CD4-positive, CD25-positive, alpha-beta regulatory T cell (primary cell): ENCODE results near the gene DNAH14. TPM values are rescaled to one million over a fixed set of nuclear protein-coding genes. Genes with fewer than 3 reads are reported as not detected.
"Not testable (repeated sequence)": the region's sequence is repeated elsewhere in the genome, so short reads cannot be mapped to it uniquely, and the experiment has no call there.

Experiments
- ATAC-seq, 2 donors: fragments of 150-1000 bp; cut with Tn5 transposase; one replicate each; pipeline ENCODE4 v1.10.0; 2021; ENCODE audit warnings: low read depth in 2 of 2, moderate number of reproducible peaks in 2 of 2, moderate library complexity in 1 of 2
- DNase-seq, 3 donors: peaks; one replicate each; pipeline versions ENCODE4 v3.0.0 to v3.0.0-alpha.2; 2012 to 2022; ENCODE audit warnings: mixed read lengths in 1 of 3
- H3K27ac ChIP-seq: one replicate; pipeline ENCODE4 v1.7.0; 2013; ENCODE audit warnings: mild to moderate bottlenecking, low read length; ENCODE audit not compliant: insufficient read depth, poor library complexity, severe bottlenecking
- H3K27me3 ChIP-seq: one replicate; pipeline ENCODE4 v1.7.0; 2013; ENCODE audit warnings: low read length; ENCODE audit not compliant: control insufficient read depth, insufficient read depth
- H3K36me3 ChIP-seq: one replicate; pipeline ENCODE4 v1.7.0; 2013; ENCODE audit warnings: mild to moderate bottlenecking, low read length, moderate library complexity; ENCODE audit not compliant: control insufficient read depth, insufficient read depth
- H3K4me1 ChIP-seq: 2 replicates; pipeline ENCODE4 v1.7.0; 2013; ENCODE audit warnings: mild to moderate bottlenecking, low read length; ENCODE audit not compliant: insufficient read depth, control insufficient read depth, poor library complexity, severe bottlenecking
- H3K4me3 ChIP-seq: one replicate; pipeline ENCODE4 v1.7.0; 2013; ENCODE audit warnings: low read depth, mild to moderate bottlenecking, low read length, moderate library complexity
- H3K9me3 ChIP-seq, 2 experiments: 1 replicate in 1 of 2; 2 replicates in 1 of 2; pipeline ENCODE4 v1.7.0; 2013; ENCODE audit warnings: low read length in 2 of 2, mild to moderate bottlenecking in 1 of 2, moderate library complexity in 1 of 2; ENCODE audit not compliant: control insufficient read depth in 2 of 2
- H3K27ac Mint-ChIP-seq, 3 donors: one replicate each; pipeline ENCODE4 v1.8.0; 2020 to 2022; ENCODE audit warnings: mild to moderate bottlenecking in 3 of 3, mixed read lengths in 3 of 3, moderate library complexity in 2 of 3
- H3K27me3 Mint-ChIP-seq: one replicate; pipeline ENCODE4 v1.8.0; 2022; ENCODE audit warnings: mild to moderate bottlenecking, mixed read lengths
- H3K36me3 Mint-ChIP-seq: one replicate; pipeline ENCODE4 v1.8.0; 2020; ENCODE audit warnings: mixed read lengths
- H3K4me1 Mint-ChIP-seq, 4 donors: one replicate each; pipeline ENCODE4 v1.8.0; 2020 to 2022; ENCODE audit warnings: mixed read lengths in 4 of 4, mild to moderate bottlenecking in 1 of 4
- H3K4me3 Mint-ChIP-seq, 4 donors: one replicate each; pipeline ENCODE4 v1.8.0; 2020 to 2022; ENCODE audit warnings: mild to moderate bottlenecking in 4 of 4, mixed read lengths in 4 of 4, moderate library complexity in 3 of 4
- H3K9me3 Mint-ChIP-seq, 7 donors: one replicate each; pipeline ENCODE4 v1.8.0; 2020 to 2022; ENCODE audit warnings: mixed read lengths in 7 of 7, mild to moderate bottlenecking in 3 of 7, moderate library complexity in 2 of 7
- polyA plus RNA-seq, 4 donors: library from polyadenylated mRNA; unstranded; fragments of 300-500 nt; fragmentation: Illumina TruSeq; gene quantifications; one replicate each; pipeline ENCODE4 v1.2.3, GENCODE V29; 2021
- total RNA-seq: library from RNA; stranded (reverse); gene quantifications from one replicate; pipeline ENCODE4 v1.2.3, GENCODE V29; 2022

DNAH14 gene
- total and polyA plus RNA-seq, 5 donors from 2014 or later = 0.02 to 0.13 TPM; not detected in 3

DNA sequence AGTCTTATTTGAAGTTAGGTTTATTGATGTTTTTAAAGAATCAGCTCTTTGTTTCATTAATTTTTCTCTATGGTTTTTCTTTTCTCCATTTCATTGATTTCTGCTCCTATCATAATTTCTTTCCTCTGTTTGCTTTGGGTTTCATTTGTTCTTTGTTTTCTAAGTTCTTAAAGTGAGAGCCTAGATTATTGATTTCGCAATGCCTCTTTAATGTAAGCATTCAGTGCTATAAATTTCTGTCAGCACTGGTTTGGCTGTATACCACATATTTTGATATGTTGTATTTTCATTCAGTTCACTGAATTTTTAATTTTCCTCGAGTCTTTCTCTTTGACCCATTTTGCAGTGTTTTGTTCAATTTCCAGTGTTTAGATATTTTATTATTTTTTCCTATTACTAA lies 68.7 kb downstream of the DNAH14 start:
- H3K4me1 Mint-ChIP-seq = no peaks in the 10 kb centered on the region
- H3K36me3 ChIP-seq = no peaks in the 10 kb centered on the region
- H3K4me3 Mint-ChIP-seq = no peak overlapping the region
- DNase-seq = no peak
- no peak for ATAC-seq
- peaks cover 3 to 7% of the 10 kb centered on the region in 2 experiments for H3K9me3 ChIP-seq
- peaks cover 0 to 17% (median 3%) of the 10 kb centered on the region in 7 donors for H3K9me3 Mint-ChIP-seq
- H3K4me1 ChIP-seq = no peaks in the 10 kb centered on the region
- no peaks in the 10 kb centered on the region for H3K27me3 Mint-ChIP-seq
- H3K36me3 Mint-ChIP-seq = no peaks in the 10 kb centered on the region
- no peak overlapping the region for H3K27ac ChIP-seq
- H3K27me3 ChIP-seq = no peaks in the 10 kb centered on the region
- no peak overlapping the region for H3K4me3 ChIP-seq
- no peak overlapping the region for H3K27ac Mint-ChIP-seq

DNA sequence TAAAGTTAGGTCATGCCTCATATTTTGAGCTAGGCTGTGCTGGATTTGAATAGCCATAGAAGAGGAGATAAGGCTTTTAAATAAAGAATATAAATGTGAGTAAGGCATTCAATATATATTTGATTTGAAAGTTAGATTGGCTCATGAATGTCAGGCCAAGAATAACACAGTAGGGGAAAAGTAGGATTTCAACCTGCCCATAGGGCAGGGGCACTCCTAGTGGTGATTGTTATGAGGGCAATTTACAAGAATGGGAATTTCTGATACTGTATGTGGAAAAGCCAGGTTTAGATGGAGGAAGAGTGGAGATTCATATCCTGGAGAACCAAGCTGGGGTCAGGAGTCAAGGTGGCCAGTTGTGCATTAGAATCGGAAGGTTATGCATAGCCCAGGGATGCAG lies 74.9 kb downstream of the DNAH14 start:
- DNase-seq = no peak
- H3K36me3 ChIP-seq = no peaks in the 10 kb centered on the region
- no peaks in the 10 kb centered on the region for H3K4me1 ChIP-seq
- no peak overlapping the region for H3K4me3 Mint-ChIP-seq
- H3K27ac ChIP-seq = no peak overlapping the region
- peaks cover 0 to 16% (median 4%) of the 10 kb centered on the region in 7 donors for H3K9me3 Mint-ChIP-seq
- no peaks in the 10 kb centered on the region for H3K4me1 Mint-ChIP-seq
- H3K36me3 Mint-ChIP-seq = no peaks in the 10 kb centered on the region
- no peak for ATAC-seq
- H3K27ac Mint-ChIP-seq = no peak overlapping the region
- peaks cover 6% of the 10 kb centered on the region for H3K27me3 Mint-ChIP-seq
- H3K27me3 ChIP-seq = no peaks in the 10 kb centered on the region
- no peaks in the 10 kb centered on the region for H3K9me3 ChIP-seq
- no peak overlapping the region for H3K4me3 ChIP-seq

DNA sequence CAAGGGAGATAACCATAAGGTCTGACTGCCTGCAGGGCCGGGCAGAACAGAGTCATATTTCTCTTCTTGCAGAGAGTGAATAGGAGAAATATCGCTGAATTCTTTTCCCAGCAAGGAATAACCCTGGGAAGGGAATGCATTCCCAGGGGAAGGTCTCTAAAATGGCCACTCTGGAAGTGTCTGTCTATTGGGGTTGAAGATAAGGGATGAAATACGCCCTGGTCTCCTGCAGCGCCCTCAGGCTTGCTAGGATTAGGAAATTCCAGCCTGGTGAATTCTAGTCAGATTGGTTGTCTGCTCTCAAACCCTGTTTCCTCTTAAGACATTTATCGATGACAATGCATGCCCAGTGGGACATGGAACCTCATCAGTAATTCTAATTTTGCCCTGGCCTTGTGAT lies 76.9 kb downstream of the DNAH14 start:
- not testable (repeated sequence) for DNase-seq, H3K4me3 Mint-ChIP-seq, H3K4me1 Mint-ChIP-seq, H3K4me1 ChIP-seq, H3K27ac ChIP-seq, H3K27me3 ChIP-seq, H3K9me3 ChIP-seq, H3K27me3 Mint-ChIP-seq, H3K4me3 ChIP-seq, ATAC-seq, H3K36me3 ChIP-seq, H3K36me3 Mint-ChIP-seq, H3K27ac Mint-ChIP-seq
- peaks cover 4 to 19% (median 6%) of the 10 kb centered on the region in 7 donors for H3K9me3 Mint-ChIP-seq

DNA sequence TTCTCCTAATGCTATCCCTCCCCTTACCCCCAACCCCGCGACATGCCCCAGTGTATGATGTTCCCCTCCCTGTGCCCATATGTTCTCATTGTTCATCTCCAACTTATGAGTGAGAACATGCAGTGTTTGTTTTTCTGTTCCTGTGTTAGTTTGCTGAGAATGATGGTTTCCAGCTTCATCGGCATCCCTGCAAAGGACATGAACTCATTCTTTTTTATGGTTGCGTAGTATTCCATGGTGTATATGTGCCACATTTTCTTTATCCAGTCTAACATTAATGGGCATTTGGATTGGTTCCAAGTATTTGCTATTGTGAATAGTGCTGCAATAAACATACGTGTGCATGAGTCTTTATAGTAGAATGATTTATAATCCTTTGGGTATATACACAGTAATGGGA lies 78.6 kb downstream of the DNAH14 start:
- H3K4me3 Mint-ChIP-seq, H3K36me3 Mint-ChIP-seq, H3K27ac ChIP-seq, H3K27ac Mint-ChIP-seq, H3K4me1 Mint-ChIP-seq, H3K27me3 ChIP-seq, H3K4me1 ChIP-seq, ATAC-seq, H3K27me3 Mint-ChIP-seq, H3K9me3 ChIP-seq, H3K4me3 ChIP-seq, H3K36me3 ChIP-seq, DNase-seq: not testable (repeated sequence)
- peaks cover 0 to 19% (median 7%) of the 10 kb centered on the region in 7 donors for H3K9me3 Mint-ChIP-seq

DNA sequence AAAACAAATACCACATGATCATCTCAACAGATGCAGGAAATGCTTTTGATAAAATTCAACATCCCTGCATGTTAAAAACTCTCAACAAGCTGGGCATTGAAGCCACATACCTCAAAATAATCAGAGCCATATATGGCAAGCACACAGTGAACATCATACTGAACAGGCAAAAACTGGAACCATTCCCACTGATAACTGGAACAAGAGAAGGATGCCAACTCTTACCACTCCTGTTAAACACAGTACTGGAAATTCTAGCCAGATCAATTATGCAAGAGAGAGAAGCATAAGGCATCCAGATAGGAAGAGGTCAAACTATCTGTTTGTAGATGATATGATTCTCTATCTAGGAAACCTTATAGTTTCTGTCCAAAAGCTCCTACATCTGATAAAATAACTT lies 91.6 kb downstream of the DNAH14 start:
- H3K36me3 Mint-ChIP-seq = no peaks in the 10 kb centered on the region
- H3K9me3 ChIP-seq = no peaks in the 10 kb centered on the region
- no peaks in the 10 kb centered on the region for H3K36me3 ChIP-seq
- H3K4me1 Mint-ChIP-seq = no peaks in the 10 kb centered on the region
- H3K4me3 Mint-ChIP-seq = no peak overlapping the region
- no peaks in the 10 kb centered on the region for H3K27me3 Mint-ChIP-seq
- no peaks in the 10 kb centered on the region for H3K4me1 ChIP-seq
- H3K27ac ChIP-seq = no peak overlapping the region
- no peak for DNase-seq
- no peak overlapping the region for H3K27ac Mint-ChIP-seq
- H3K9me3 Mint-ChIP-seq = peaks cover 2 to 33% (median 4%) of the 10 kb centered on the region in 7 donors
- ATAC-seq = no peak
- H3K4me3 ChIP-seq = no peak overlapping the region
- no peaks in the 10 kb centered on the region for H3K27me3 ChIP-seq

DNA sequence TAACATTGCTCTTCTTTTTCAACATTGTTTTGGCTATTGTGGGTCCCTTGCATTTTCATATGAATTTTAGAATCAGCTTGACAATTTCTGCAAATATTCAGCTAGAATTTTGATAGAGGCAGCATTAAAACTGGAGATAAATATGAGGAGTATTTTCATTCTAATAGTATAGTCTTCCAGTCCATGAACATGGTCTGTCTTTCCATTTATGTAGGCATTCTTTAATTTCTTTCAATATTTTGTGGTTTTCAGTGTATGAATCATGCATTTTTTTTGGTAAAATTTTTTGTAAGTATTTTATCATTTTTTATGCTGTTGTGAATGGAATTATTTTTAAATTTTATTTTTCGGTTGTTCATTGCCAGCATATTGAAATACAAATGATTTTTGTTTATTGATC lies 97.2 kb downstream of the DNAH14 start:
- no peaks in the 10 kb centered on the region for H3K36me3 ChIP-seq
- Mint-ChIP-seq H3K9me3 (peaks cover 0 to 13% (median 0%) of the 10 kb centered on the region in 7 donors), H3K4me3 (no peak overlapping the region), H3K36me3 (no peaks in the 10 kb centered on the region), H3K27me3 (no peaks in the 10 kb centered on the region), H3K4me1 (no peaks in the 10 kb centered on the region), H3K27ac (no peak overlapping the region)
- H3K27me3 ChIP-seq = no peaks in the 10 kb centered on the region
- no peak overlapping the region for H3K4me3 ChIP-seq
- no peak for ATAC-seq
- H3K4me1 ChIP-seq = no peaks in the 10 kb centered on the region
- H3K27ac ChIP-seq = no peak overlapping the region
- no peak for DNase-seq
- no peaks in the 10 kb centered on the region for H3K9me3 ChIP-seq

DNA sequence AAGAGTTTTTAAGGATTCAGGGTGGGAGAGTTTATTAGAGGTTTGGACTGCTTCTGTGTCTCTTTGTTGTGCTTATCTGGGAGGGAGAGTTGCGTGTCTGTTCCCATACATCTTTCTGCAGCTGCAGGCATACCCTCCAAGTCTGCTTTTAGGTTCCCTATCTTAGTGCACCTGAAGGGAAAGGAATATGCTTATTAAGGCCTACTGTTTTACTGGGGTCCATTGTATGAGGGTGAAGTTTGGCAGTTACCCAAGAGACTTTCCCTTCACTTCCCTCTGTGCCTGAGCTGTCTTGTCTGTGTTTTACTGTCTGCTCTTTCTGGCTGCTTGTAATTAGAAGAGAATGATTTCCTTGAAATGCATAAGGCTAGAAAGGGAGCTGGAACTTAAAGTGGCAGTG lies 107.0 kb downstream of the DNAH14 start:
- not testable (repeated sequence) for H3K4me3 Mint-ChIP-seq, H3K4me1 ChIP-seq, ATAC-seq, DNase-seq, H3K36me3 Mint-ChIP-seq, H3K4me1 Mint-ChIP-seq, H3K36me3 ChIP-seq, H3K27me3 Mint-ChIP-seq, H3K27ac ChIP-seq, H3K9me3 ChIP-seq, H3K27ac Mint-ChIP-seq, H3K27me3 ChIP-seq, H3K4me3 ChIP-seq, H3K9me3 Mint-ChIP-seq

DNA sequence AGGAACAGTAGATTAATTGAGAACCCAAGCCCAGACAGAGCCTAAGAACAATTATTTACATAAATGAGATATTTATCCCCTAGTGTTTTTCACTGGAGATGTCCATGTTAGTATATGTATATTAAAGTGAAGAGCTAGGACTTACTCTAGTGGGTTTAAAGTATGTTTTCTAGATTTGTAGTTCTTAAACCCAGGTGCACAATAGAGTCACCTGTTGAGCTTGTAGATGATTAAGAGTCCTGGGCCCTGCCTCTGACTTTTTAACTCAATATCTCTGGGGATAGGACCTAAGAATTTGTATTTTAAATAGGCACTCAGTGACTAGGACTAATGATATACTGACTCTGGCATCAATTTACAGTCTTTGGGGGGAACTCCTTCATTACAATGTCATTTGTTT lies 112.8 kb downstream of the DNAH14 start:
- Mint-ChIP-seq H3K27ac (no peak overlapping the region), H3K9me3 (peaks cover 0 to 2% (median 0%) of the 10 kb centered on the region in 7 donors)
- ATAC-seq = no peak

More for the DNA sequence above, 112.8 kb downstream of the DNAH14 start:
- DNase-seq = no peak
- H3K4me1 ChIP-seq = no peaks in the 10 kb centered on the region
- no peak overlapping the region for H3K4me3 Mint-ChIP-seq
- H3K27me3 ChIP-seq = no peaks in the 10 kb centered on the region
- no peaks in the 10 kb centered on the region for H3K36me3 ChIP-seq
- no peaks in the 10 kb centered on the region for H3K9me3 ChIP-seq
- H3K36me3 Mint-ChIP-seq = no peaks in the 10 kb centered on the region
- H3K4me3 ChIP-seq = no peak overlapping the region
- H3K27ac ChIP-seq = no peak overlapping the region
- H3K27me3 Mint-ChIP-seq = no peaks in the 10 kb centered on the region
- no peaks in the 10 kb centered on the region for H3K4me1 Mint-ChIP-seq
